GM18868 (cell line): Measurements from ENCODE around the gene SLC30A9.
A peak's percentile ranks its signal among the peaks of the same experiment; 100 is the strongest.

Source experiments
- ATAC-seq: cut with Tn5 transposase; IDR thresholded peaks from one replicate; pipeline ENCODE4 v1.9.1; 2021; ENCODE audit warnings: mild to moderate bottlenecking, moderate library complexity; ENCODE audit not compliant: unreplicated experiment

The SLC30A9 gene

DNA sequence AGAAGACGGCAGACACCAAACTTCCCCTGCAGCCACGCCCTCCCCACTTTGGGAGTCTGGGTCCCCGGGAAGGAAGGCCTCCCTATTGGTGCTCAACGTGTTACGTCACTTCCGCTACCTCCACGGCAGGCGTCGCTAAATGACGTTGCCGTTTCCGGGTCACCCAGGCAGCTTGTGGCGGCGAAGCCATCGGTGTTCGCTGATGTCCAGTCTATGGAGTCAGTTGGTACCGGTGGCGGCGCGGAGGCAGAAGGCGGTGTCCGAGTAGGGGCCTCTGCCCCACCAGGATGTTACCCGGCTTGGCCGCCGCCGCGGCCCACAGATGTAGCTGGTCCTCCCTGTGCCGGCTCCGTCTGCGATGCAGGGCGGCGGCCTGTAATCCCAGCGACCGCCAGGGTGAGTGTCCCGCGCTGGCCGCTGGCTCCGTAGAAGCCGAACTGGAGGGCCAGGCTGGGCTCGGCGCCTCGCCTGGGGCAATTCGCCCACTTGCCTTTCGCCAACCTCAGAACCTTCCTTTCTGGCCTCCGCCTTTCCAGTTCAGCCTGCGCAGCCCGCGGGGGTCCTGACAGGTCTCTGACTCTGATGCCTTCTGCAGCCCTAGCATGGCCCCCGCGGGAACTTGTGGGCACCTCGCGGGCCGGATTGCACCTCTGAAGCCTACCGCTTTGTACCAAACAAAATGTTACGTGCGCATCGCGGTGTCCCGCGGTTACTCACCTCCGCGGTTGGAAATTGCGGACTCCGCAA, at the start of gene SLC30A9:
Gene SLC30A9 (plus strand): TSS at position 166 of the 747 bp plus-strand sequence. CDS start 122 bp downstream, at position 288.
- peak; percentile 99 for ATAC-seq

- ATAC-seq: no peak
Measured at GRCh38 chr4:41940834-41941233, 49.5 kb upstream of the SLC30A9 start.

- ATAC-seq: no peak
Measured at GRCh38 chr4:41943506-41943905, 46.8 kb upstream of the SLC30A9 start.

DNA sequence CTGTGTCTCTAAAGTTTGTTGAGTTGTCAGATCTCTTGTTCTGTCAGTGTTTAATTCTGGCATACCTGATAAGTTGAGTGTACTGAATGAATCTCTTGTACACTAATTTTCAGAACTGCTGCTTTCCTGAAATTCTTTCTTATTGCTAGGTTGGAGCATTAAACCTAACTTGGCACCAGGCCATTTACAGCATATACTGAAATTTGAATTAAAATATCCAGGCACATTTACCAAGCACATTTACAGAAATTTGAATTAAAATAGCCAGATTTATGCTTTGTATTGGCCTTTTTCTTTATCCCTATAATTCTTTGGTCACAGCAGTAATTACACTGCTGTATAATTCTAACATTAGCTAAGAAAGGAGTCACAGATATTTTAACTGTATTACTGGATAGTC, 46.2 kb upstream of the SLC30A9 start:
- no peak for ATAC-seq

DNA sequence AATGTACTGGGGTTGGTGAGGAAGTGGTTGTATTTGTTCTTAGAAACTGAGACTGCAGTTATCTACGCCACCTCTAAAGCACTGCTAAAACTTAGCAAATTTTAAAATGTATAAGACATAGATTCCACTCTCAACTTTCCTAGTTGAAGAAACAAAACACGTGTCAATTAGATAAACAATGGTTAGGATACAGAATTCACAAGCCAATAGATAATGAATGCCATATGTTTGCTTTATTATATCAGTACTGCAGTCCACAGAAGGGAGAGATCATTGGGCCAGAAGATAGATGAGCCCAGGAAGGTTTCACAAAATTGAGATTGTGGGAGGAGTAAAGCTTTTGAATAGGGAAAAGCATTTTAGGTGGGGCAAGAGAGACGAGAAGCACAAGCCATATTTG, 40.8 kb upstream of the SLC30A9 start:
- no peak for ATAC-seq

DNA sequence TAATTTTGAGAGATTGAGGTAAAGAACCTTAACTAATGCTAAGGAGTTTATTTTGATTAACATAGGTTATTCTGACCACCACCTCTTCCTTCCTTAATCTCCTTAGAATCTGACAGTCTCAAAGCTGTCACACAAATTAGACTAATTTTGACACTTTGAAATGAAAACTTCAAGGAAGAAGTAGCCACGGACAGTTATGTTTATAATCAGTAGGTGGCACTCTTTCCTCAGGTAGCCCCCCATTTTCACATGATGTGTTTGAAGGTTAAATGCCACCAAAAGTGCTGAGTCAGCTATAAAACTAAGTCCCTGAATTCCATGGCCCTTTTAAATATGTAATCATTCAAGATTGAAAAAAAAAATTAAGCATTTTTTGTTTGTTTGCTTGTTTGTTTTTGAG, 32.7 kb upstream of the SLC30A9 start:
- ATAC-seq: no peak

GRCh38 chr4:41963105-41963504, 27.2 kb upstream of the SLC30A9 start:
- ATAC-seq: no peak

- ATAC-seq: no peak
Measured at GRCh38 chr4:41964401-41964800, 25.9 kb upstream of the SLC30A9 start.

DNA sequence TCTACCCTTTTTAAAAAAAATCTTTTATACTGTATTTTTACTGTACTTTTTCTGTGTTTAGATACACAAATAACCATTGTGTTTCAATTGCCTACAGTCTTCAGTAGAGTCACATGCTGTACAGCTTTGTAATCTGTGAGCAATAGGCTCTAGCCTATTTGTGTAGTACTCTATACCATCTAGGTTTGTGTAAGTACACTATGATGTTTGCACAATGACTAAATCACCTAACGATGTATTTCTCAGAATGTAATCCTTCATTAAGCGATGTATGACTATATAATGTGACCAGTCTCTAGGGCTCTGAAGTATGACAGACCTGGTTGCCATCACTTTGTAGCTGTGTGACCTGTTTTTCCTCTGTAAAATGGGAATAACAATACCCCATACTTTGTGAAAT, 22.9 kb upstream of the SLC30A9 start:
- ATAC-seq: no peak

GRCh38 chr4:41969671-41970070, 20.7 kb upstream of the SLC30A9 start:
- no peak for ATAC-seq

GRCh38 chr4:41975341-41975740, 15.0 kb upstream of the SLC30A9 start:
- no peak for ATAC-seq

DNA sequence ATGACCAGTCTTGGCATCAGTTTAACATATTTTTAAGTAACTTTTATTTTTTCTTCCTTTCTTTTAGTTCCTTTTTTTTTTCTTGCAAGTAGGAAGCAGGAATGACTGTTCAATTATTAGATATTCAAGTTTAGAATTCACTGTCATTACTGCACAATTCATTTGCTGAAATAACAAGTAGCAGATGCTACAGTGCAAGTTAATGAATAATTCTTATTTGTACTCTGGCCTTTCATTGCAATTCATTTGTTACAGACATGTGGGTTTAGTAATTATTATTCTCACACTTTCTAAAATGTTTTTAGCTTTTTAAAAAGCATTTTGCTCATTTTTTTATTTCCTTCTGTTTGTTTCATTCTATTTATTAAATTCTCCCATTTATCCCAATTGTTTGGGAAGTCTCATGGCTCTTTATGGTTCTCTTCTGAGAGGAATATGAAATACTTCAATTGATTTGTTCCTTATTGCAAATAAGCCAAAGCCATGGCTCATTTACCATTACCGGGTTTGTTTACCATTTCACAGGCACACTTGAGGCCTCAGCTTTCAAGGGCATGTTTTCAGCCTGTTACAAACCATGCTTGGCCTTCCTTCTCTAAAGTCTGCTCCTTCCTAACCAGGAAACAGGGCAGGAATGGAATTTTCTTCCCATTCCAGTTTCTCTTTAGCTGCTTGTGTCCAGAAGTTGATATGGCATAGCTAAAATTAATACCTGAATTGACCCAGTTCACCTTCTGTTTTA, 13.4 kb upstream of the SLC30A9 start:
- ATAC-seq: no peak

DNA sequence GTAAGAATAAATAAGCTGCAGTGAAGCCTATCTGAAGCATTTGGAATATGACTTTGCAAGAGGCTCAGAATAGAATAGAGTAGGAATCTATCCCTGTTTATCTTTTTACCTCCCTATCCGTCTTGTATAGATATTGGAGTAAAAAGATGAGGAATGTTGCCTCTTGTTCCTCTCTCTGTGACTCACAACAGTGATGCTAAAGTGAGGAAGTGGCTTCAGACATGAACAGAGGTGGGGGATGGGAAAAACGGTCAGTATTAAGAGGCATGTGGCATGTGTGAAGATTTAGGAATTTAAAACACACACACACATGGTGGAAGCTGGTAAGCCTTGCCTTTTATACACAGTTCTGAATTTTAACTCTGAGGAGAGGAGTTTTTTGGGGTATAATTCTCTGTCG, 12.6 kb upstream of the SLC30A9 start:
- ATAC-seq: no peak

DNA sequence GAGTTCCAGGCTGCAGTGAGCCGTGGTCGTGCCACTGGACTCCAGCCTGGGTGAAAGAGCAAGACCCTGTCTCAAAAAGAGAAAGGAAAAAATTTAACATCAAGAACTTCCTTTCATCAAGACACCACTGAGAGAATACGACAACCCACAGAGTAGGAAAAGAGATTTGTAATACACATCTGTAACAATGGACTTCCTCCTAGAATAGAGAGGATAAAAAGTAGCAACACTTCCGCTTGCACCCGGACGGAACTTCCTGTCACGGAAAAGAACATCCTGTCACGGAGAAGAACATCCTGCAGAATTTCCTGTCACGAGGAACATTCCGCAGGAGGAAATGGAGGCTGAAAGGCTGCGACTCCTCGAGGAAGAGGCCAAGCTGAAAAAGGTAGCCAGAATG, 8.9 kb upstream of the SLC30A9 start, which contains the start of gene DCAF4L1:
Gene DCAF4L1 (plus strand): TSS at position 301 of the 400 bp plus-strand sequence. CDS start 37 bp downstream, at position 338.
- ATAC-seq: no peak

GRCh38 chr4:41982716-41983115, 7.6 kb upstream of the SLC30A9 start:
- no peak for ATAC-seq

GRCh38 chr4:41985151-41985550, 5.2 kb upstream of the SLC30A9 start:
- ATAC-seq: no peak

- ATAC-seq: peak; percentile 13
Measured at GRCh38 chr4:41989994-41990364, 351 bp upstream of the SLC30A9 start.

DNA sequence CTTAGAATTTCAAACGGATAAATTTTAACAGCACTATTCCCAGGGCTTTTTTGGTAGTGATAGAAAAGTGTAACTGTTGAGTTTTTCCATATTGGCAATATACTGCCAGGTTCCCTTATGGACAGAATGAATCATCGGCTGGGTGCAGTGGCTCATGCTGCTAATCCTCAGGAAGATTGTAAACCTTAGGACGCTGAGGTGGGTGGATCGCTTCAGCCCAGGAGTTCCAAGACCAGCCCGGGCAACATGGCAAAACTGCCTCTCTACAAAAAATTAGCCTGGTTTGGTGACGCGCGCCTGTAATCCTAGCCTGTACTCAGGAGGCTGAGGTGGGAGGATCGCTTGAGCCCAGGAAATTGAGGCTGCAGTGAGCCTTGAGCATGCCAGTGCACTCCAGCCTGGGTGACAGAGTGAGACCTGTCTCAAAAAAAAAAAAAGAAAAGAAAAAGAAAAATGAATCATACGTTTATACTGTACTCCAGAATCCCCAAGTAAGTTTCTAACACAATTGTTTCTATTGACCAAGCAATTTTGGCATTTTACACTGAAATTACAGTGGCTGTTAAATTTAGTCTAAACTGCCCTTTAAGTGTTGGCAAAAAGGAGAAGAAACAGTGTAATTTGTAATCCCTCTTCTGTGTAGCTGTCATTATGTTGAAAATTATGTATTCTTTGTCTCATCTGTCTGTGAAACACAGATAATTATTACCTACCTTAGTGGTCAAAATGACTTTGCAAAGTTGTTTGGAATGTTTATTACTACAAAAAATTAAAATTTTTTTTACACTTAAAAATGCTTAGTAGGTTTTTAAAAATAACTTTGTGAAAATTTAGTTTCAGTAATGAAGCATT, 1.8 kb downstream of the SLC30A9 start:
- no peak for ATAC-seq

DNA sequence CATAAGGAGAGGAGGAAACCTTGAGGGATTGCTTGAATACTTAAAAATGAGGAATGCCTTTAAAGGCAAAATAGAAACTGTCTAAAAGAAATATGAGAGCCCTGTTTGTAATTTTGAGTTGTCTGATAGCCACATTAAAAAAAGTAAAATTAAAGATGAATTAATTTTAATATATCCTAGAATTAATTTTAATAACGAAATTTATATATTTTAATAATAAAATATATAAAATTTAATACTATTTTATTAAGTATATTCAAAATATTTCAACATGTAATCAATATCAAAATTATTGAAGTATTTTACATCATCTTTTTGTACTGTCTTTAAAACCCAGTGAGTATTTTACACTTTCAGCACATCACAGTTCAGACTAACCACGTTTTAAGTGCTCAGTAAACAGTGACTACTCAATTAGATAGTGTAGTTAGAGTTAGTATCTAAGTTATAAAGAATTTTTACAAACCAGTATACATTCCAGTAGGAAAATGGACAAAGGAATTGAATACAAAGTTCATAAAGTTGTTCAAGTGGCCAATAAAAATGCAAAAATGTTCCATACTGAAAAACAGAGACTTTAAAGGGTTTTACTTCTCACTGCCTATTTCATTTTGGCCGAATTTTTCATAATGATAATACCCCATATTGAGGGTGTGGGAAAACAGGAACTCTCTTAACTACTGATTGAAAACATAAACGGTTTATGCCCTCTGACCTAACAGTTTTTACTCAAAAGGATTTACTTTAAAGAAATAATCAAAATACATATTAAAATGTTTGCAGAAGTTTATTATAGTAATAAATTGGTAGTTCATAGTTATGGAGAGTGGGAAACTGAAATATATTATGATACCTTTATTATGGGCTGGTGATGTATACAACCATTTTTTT, 2.9 kb downstream of the SLC30A9 start:
- ATAC-seq: no peak

GRCh38 chr4:41994461-41994985, 4.2 kb downstream of the SLC30A9 start:
- no peak for ATAC-seq
